Trophoblast cell (in vitro differentiated cells and primary cell): ENCODE measurements around the gene CIDEA.
A peak's percentile ranks its signal among the peaks of the same experiment; 100 is the strongest.

ENCODE experiments used
- DNase-seq, 2 donors: peaks; one replicate each; pipeline ENCODE4 v3.0.0-alpha.2; 2016
- H2AFZ ChIP-seq: 2 replicates; pipeline ENCODE4 v1.6.1; 2013; ENCODE audit warnings: low read length, moderate library complexity, mild to moderate bottlenecking; ENCODE audit not compliant: insufficient read depth, poor library complexity
- H2AK5ac ChIP-seq: 2 replicates; pipeline ENCODE4 v1.6.1; 2013; ENCODE audit warnings: mild to moderate bottlenecking, low read length
- H2BK120ac ChIP-seq: 2 replicates; pipeline ENCODE4 v1.6.1; 2013; ENCODE audit warnings: low read length, mild to moderate bottlenecking, moderate library complexity; ENCODE audit not compliant: insufficient read depth, poor library complexity
- H2BK12ac ChIP-seq: 2 replicates; pipeline ENCODE4 v1.6.1; 2013; ENCODE audit warnings: mild to moderate bottlenecking, low read length, moderate library complexity
- H2BK5ac ChIP-seq: 2 replicates; pipeline ENCODE4 v1.6.1; 2013; ENCODE audit warnings: low read length, low read depth, moderate library complexity, mild to moderate bottlenecking; ENCODE audit not compliant: poor library complexity
- H3K14ac ChIP-seq: 2 replicates; pipeline ENCODE4 v1.6.1; 2013; ENCODE audit warnings: mild to moderate bottlenecking, low read length
- H3K18ac ChIP-seq: 2 replicates; pipeline ENCODE4 v1.6.1; 2013; ENCODE audit warnings: mild to moderate bottlenecking, low read length
- H3K23ac ChIP-seq: 2 replicates; pipeline ENCODE4 v1.6.1; 2013; ENCODE audit warnings: low read length
- H3K27ac ChIP-seq: 2 replicates; pipeline ENCODE4 v1.5.1; 2013; ENCODE audit warnings: low read depth, mild to moderate bottlenecking, inconsistent platforms, low read length, moderate library complexity
- H3K27me3 ChIP-seq: 2 replicates; pipeline ENCODE4 v1.6.1; 2013; ENCODE audit warnings: inconsistent platforms, mild to moderate bottlenecking, low read length, moderate library complexity; ENCODE audit not compliant: insufficient read depth
- H3K36me3 ChIP-seq, 2 experiments: 1 replicate in 1 of 2; 2 replicates in 1 of 2; pipeline ENCODE4 v1.6.1; 2013; ENCODE audit warnings: low read length in 2 of 2, mild to moderate bottlenecking in 2 of 2, moderate library complexity in 1 of 2; ENCODE audit not compliant: insufficient read depth in 2 of 2, control insufficient read depth in 1 of 2
- H3K4ac ChIP-seq: 2 replicates; pipeline ENCODE4 v1.6.1; 2013; ENCODE audit warnings: low read depth, mild to moderate bottlenecking, low read length, moderate library complexity
- H3K4me1 ChIP-seq, 2 experiments: 1 replicate in 1 of 2; 2 replicates in 1 of 2; pipeline ENCODE4 v1.6.1; 2013; ENCODE audit warnings: low read length in 2 of 2, mild to moderate bottlenecking in 2 of 2, moderate library complexity in 1 of 2; ENCODE audit not compliant: insufficient read depth in 2 of 2, control insufficient read depth in 1 of 2
- H3K4me2 ChIP-seq: 2 replicates; pipeline ENCODE4 v1.6.1; 2013; ENCODE audit warnings: inconsistent platforms, mild to moderate bottlenecking, low read length, moderate library complexity
- H3K4me3 ChIP-seq: 2 replicates; pipeline ENCODE4 v1.5.1; 2013; ENCODE audit warnings: mild to moderate bottlenecking, low read depth, low read length, inconsistent platforms
- H3K79me1 ChIP-seq: one replicate; pipeline ENCODE4 v1.6.1; 2013; ENCODE audit warnings: low read length
- H3K79me2 ChIP-seq: 2 replicates; pipeline ENCODE4 v1.6.1; 2013; ENCODE audit warnings: low read length, mild to moderate bottlenecking; ENCODE audit not compliant: control insufficient read depth, insufficient read depth, poor library complexity
- H3K9ac ChIP-seq: 2 replicates; pipeline ENCODE4 v1.6.1; 2013; ENCODE audit warnings: mild to moderate bottlenecking, low read length
- H3K9me3 ChIP-seq: 2 replicates; pipeline ENCODE4 v1.6.1; 2013; ENCODE audit warnings: low read depth, mild to moderate bottlenecking, control low read depth, inconsistent platforms, low read length; ENCODE audit not compliant: insufficient read depth
- H4K12ac ChIP-seq: 2 replicates; pipeline ENCODE4 v1.6.1; 2013; ENCODE audit warnings: low read depth, mild to moderate bottlenecking, low read length, moderate library complexity
- H4K8ac ChIP-seq: 2 replicates; pipeline ENCODE4 v1.6.1; 2013; ENCODE audit warnings: low read depth, mild to moderate bottlenecking, low read length, moderate library complexity
- H4K91ac ChIP-seq: one replicate; pipeline ENCODE4 v1.6.1; 2013; ENCODE audit warnings: low read depth, mild to moderate bottlenecking, low read length, moderate library complexity
- WGBS: extraction: QIAGEN DNeasy Blood & Tissue Kit; methylation state at CpG from one replicate; pipeline ENCODE4 v1.1.7; 2013; ENCODE audit warnings: missing lambda C conversion rate; ENCODE audit not compliant: insufficient read length, insufficient coverage; ENCODE audit errors: extremely low coverage; 5-methylcytosine and 5-hydroxymethylcytosine counted together

CIDEA gene

DNA sequence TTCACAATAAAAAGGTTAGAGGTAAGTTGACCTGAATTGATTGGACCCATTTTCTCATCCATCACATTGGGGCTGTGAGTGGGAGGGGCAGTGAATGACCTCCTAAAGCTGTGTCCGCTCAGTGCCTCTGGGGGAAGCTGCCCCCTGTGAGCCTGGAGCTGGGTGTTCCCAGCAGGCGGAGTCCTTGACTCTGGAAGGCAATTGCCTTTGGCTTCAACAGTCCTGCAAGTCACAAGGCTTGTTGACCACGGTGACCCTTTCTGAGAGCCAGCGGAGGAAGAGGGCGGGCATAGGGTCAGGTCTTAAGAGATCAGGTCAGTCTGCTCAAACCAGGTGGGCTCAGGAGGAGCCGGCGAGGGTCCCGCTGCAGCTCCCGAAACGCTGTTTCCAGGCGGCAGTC lies 1.1 kb upstream of the CIDEA start:
- H3K79me1 ChIP-seq: no peaks in the 10 kb centered on the region
- H3K36me3 ChIP-seq: no peaks in the 10 kb centered on the region
- no peak overlapping the region for H3K9ac ChIP-seq
- no CpG with 5 or more reads among the region's 11 CpGs for WGBS
- no peak overlapping the region for H3K23ac ChIP-seq
- H2AK5ac ChIP-seq: no peak overlapping the region
- H3K4ac ChIP-seq: no peak overlapping the region
- H3K4me2 ChIP-seq: no peak overlapping the region
- DNase-seq: no peak
- H3K4me3 ChIP-seq: no peak overlapping the region
- H3K79me2 ChIP-seq: no peaks in the 10 kb centered on the region
- no peak overlapping the region for H3K18ac ChIP-seq
- no peak overlapping the region for H2AFZ ChIP-seq
- no peak overlapping the region for H3K27ac ChIP-seq
- no peak overlapping the region for H2BK5ac ChIP-seq
- peaks cover 24% of the 10 kb centered on the region for H3K27me3 ChIP-seq
- H4K8ac ChIP-seq: no peak overlapping the region
- H2BK120ac ChIP-seq: no peak overlapping the region
- H2BK12ac ChIP-seq: no peak overlapping the region
- H3K9me3 ChIP-seq: peaks cover 2% of the 10 kb centered on the region
- no peak overlapping the region for H3K14ac ChIP-seq
- H4K12ac ChIP-seq: no peak overlapping the region
- peaks cover 11 to 17% of the 10 kb centered on the region in 2 experiments for H3K4me1 ChIP-seq
- H4K91ac ChIP-seq: no peak overlapping the region

DNA sequence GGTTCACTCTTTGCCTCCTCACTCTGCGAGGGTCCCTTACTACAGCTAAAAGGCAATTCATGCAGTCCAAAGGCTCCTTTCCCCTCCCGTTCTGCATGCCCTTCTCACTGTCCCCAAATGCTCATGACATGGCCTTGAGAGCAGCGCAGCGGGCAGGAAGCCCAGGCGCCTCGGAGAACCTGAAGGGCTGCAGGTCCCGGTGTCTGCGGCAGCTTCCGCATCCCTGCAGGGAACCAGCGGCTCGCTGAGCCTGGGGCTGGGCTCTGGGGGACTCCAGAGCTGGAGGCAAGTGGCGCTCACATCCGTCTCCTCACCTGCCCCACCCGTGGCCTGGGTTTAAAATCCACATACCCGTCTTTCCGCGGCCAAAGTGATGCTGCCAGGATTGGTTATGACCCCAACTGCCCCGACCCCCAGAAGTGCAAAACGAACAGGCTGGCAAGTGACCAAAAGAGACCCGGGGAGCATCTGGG lies 462 bp upstream of the CIDEA start:
- Histone ChIP-seq H3K36me3 (no peaks in the 10 kb centered on the region), H3K9ac (no peak overlapping the region), H3K23ac (no peak overlapping the region), H3K4ac (no peak overlapping the region), H3K4me1 (peaks cover 11 to 17% of the 10 kb centered on the region in 2 experiments), H3K79me2 (no peaks in the 10 kb centered on the region), H3K27ac (no peak overlapping the region), H4K8ac (no peak overlapping the region), H2AK5ac (no peak overlapping the region), H3K9me3 (peaks cover 2% of the 10 kb centered on the region), H4K91ac (no peak overlapping the region), H3K4me3 (no peak overlapping the region), H2BK12ac (no peak overlapping the region), H3K4me2 (peak overlapping the region; percentile 57), H3K14ac (no peak overlapping the region), H4K12ac (no peak overlapping the region), H3K18ac (no peak overlapping the region), H3K27me3 (peaks cover 24% of the 10 kb centered on the region), H2AFZ (no peak overlapping the region), H2BK120ac (no peak overlapping the region), H2BK5ac (no peak overlapping the region), H3K79me1 (no peaks in the 10 kb centered on the region)
- DNase-seq: no peak
- no CpG with 5 or more reads among the region's 20 CpGs for WGBS

DNA sequence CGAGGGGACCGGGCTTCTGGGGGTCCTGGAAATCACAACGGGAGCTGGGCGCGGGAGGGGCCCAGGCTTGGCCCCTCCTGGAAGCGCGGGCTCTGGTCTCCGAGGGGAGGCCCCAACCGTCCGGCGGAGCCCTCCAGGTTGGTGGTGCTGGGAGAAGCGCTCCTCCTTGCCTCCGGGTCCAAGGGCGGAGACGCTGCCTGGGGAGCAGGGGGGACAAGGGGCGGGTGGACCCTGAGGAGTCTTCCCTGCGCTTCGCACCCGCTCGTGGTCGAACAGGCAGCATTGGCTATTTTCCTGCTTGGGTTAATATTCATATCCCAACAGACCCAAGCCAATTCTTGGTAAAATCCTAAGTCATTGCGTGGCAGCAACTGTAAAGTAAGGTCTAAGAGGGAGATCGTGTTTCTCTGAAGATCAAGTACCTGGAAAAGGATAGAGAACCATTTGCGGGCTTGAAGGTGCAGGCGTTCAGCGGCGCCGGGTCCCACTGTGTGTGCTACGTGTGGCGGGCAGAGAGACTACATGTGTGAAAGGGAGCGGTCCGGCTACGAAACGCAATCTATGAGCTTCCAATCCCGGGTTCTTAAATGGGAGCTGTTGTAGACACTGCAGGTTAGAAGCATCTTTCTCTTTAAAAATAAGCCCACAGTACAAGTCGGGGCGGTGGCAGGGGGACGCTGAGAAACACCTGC lies 805 bp downstream of the CIDEA start:
- no peak overlapping the region for H2BK5ac ChIP-seq
- no peak overlapping the region for H3K14ac ChIP-seq
- WGBS: no CpG with 5 or more reads among the region's 38 CpGs
- H3K4me1 ChIP-seq: peaks cover 11 to 17% of the 10 kb centered on the region in 2 experiments
- no peak overlapping the region for H3K18ac ChIP-seq
- no peak overlapping the region for H2BK12ac ChIP-seq
- no peak overlapping the region for H3K4me3 ChIP-seq
- H2AFZ ChIP-seq: no peak overlapping the region
- peak overlapping the region; percentile 57 for H3K4me2 ChIP-seq
- no peak overlapping the region for H4K8ac ChIP-seq
- no peak overlapping the region for H2BK120ac ChIP-seq
- no peak overlapping the region for H2AK5ac ChIP-seq
- no peaks in the 10 kb centered on the region for H3K36me3 ChIP-seq
- H3K4ac ChIP-seq: no peak overlapping the region
- no peak overlapping the region for H4K12ac ChIP-seq
- no peaks in the 10 kb centered on the region for H3K79me1 ChIP-seq
- peaks cover 24% of the 10 kb centered on the region for H3K27me3 ChIP-seq
- no peak overlapping the region for H3K9ac ChIP-seq
- H3K27ac ChIP-seq: no peak overlapping the region
- no peak overlapping the region for H3K23ac ChIP-seq
- H4K91ac ChIP-seq: no peak overlapping the region
- H3K79me2 ChIP-seq: no peaks in the 10 kb centered on the region
- DNase-seq: no peak
- H3K9me3 ChIP-seq: peaks cover 2% of the 10 kb centered on the region

DNA sequence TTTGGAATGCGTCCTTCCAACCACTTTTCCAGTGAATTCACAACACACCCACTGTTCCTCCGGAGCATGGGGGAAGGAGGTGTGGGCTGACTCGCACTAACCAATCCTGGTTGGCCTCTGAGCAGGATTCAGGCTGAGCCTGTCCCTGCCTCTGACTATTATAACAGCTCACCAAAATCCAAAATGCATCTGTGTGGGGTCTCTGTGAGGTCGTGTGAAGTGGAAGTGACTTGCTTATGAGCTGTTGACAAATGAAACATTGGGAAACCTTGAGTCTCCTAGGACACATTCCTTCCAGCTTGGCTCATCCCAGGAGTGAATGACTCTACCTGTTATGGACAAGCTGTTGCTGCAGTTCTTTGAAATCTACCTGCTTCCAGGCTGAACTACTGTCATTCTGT lies 1.5 kb downstream of the CIDEA start:
- WGBS: no CpG with 5 or more reads among the region's 4 CpGs
- Histone ChIP-seq H3K9me3 (peaks cover 2% of the 10 kb centered on the region), H3K36me3 (no peaks in the 10 kb centered on the region), H3K79me1 (no peaks in the 10 kb centered on the region), H3K4me1 (peaks cover 11 to 17% of the 10 kb centered on the region in 2 experiments), H3K4me2 (peak overlapping the region; percentile 13), H2AFZ (no peak overlapping the region), H2BK12ac (no peak overlapping the region), H3K18ac (no peak overlapping the region), H3K14ac (no peak overlapping the region), H3K9ac (no peak overlapping the region), H3K27me3 (peaks cover 24% of the 10 kb centered on the region), H3K4ac (no peak overlapping the region), H4K8ac (no peak overlapping the region), H3K4me3 (no peak overlapping the region), H2AK5ac (no peak overlapping the region), H4K12ac (no peak overlapping the region), H4K91ac (no peak overlapping the region), H3K79me2 (no peaks in the 10 kb centered on the region), H2BK5ac (no peak overlapping the region), H2BK120ac (no peak overlapping the region), H3K27ac (no peak overlapping the region), H3K23ac (no peak overlapping the region)
- peak; percentile 32 to 59 for DNase-seq
